PFSK-1 (cell line): ENCODE results near the gene FAM20C.

Experiments
- POLR2AphosphoS5 ChIP-seq: IDR thresholded peaks from 2 replicates; pipeline ENCODE4 v1.6.1; 2012; ENCODE audit warnings: low read depth, mild to moderate bottlenecking, control low read depth, low read length, moderate library complexity
- SIN3A ChIP-seq: IDR thresholded peaks from 2 replicates; pipeline ENCODE4 v1.6.1; 2012; ENCODE audit warnings: mild to moderate bottlenecking, low read length, moderate library complexity, borderline replicate concordance; ENCODE audit not compliant: insufficient read depth
- TF ChIP-seq, protein P1 (sequence below), 2 experiments: IDR thresholded peaks; 2 replicates each; pipeline versions ENCODE4 v1.6.1 to v1.8.0; 2011 to 2012; ENCODE audit warnings: low read depth in 2 of 2, low read length in 2 of 2, control low read depth in 1 of 2, inconsistent platforms in 1 of 2, mild to moderate bottlenecking in 1 of 2, moderate library complexity in 1 of 2; ENCODE audit not compliant: insufficient read depth in 1 of 2

DNA sequence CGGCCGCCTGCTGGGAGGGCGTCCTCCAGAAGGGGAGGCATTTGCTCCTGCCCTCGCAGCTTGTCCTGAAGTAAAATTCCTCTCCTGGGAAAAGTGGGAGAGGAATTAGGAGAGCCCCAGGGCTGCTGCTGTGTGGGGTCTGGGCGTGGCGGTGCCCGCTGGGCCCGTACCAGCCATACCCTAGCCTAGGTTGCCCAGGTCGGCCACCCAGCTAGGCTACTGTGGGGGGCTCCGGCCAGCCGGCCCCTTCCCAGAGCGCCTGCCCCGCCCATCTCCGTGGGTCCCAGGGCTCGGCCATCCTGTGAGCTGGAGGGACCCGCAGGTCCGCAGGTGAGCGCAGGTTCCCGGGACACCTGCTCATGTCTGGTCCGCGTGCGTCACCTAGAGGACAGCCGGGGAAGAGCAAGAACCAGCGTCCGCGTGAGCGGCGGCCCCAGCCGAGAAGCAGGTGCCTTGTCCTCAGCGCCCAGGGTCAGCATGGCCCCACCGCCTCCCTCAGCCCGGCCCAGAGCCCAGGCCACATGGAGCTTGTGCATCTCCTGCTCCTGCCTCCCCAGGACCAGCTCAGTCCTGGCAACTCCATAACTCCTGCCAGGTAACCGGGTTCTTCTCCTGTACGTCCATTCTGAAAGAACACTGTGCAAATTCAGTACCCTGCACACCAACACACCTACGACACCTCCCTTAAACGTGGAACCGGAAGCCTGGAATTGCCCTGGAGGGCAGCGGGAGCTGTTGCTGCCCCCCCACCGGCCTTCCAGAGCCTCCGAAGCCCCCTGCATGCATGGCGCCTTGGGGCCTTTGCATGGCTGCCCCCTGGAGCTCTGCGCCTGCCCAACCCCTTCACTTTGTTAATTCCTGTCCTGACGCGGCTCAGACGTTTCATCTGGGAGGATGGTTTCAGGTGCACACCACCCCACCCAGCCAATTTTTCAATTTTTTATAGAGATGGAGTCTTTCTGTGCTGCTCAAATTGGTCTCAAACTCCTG lies 74.8 kb downstream of the FAM20C start:
- TF ChIP-seq POLR2AphosphoS5 (no peak), SIN3A (no peak)
- TF ChIP-seq, protein P1, sequence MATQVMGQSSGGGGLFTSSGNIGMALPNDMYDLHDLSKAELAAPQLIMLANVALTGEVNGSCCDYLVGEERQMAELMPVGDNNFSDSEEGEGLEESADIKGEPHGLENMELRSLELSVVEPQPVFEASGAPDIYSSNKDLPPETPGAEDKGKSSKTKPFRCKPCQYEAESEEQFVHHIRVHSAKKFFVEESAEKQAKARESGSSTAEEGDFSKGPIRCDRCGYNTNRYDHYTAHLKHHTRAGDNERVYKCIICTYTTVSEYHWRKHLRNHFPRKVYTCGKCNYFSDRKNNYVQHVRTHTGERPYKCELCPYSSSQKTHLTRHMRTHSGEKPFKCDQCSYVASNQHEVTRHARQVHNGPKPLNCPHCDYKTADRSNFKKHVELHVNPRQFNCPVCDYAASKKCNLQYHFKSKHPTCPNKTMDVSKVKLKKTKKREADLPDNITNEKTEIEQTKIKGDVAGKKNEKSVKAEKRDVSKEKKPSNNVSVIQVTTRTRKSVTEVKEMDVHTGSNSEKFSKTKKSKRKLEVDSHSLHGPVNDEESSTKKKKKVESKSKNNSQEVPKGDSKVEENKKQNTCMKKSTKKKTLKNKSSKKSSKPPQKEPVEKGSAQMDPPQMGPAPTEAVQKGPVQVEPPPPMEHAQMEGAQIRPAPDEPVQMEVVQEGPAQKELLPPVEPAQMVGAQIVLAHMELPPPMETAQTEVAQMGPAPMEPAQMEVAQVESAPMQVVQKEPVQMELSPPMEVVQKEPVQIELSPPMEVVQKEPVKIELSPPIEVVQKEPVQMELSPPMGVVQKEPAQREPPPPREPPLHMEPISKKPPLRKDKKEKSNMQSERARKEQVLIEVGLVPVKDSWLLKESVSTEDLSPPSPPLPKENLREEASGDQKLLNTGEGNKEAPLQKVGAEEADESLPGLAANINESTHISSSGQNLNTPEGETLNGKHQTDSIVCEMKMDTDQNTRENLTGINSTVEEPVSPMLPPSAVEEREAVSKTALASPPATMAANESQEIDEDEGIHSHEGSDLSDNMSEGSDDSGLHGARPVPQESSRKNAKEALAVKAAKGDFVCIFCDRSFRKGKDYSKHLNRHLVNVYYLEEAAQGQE (IDR thresholded peaks at IDR 0.05; ENCODE audit: insufficient read depth in 1 of 2, low read depth in 2 of 2, low read length in 2 of 2): no peak
